GM23338 (cell line): ENCODE data around the gene CDKAL1. TPM values are rescaled to one million over a fixed set of nuclear protein-coding genes. Genes with fewer than 3 reads are reported as not detected.
"Not testable (repeated sequence)": the region's sequence is repeated elsewhere in the genome, so short reads cannot be mapped to it uniquely, and the experiment has no call there.

ENCODE experiments used
- ATAC-seq: fragments of 200-7000 bp; cut with Tn5 transposase; 3 replicates; pipeline ENCODE4 v1.9.1; 2020
- DNase-seq: peaks from one replicate; pipeline ENCODE4 v3.0.0-alpha.2; 2015; ENCODE audit warnings: low spot score
- H2AFZ ChIP-seq: fragments of 200-600 bp; sonication (generic); 2 replicates; pipeline ENCODE4 v1.8.0; 2016; ENCODE audit warnings: antibody characterized with exemption, mild to moderate bottlenecking, moderate library complexity
- H3F3A ChIP-seq: fragments of 200-600 bp; sonication (generic); replicated peaks from 2 replicates; pipeline ENCODE4 v1.8.0; 2017; ENCODE audit warnings: antibody characterized with exemption, mixed run types, low read depth
- H3K27ac ChIP-seq: fragments of 200-600 bp; sonication (generic); 2 replicates; pipeline ENCODE4 v1.6.1; 2016; ENCODE audit warnings: low read depth
- H3K27me3 ChIP-seq: fragments of 200-600 bp; sonication (generic); 2 replicates; pipeline ENCODE4 v1.8.0; 2016; ENCODE audit warnings: mild to moderate bottlenecking, mixed run types, moderate library complexity; ENCODE audit not compliant: insufficient read depth
- H3K36me3 ChIP-seq: fragments of 200-600 bp; sonication (generic); 2 replicates; pipeline ENCODE4 v1.8.0; 2016; ENCODE audit warnings: mild to moderate bottlenecking; ENCODE audit not compliant: insufficient read depth
- H3K4me1 ChIP-seq: fragments of 200-600 bp; sonication (generic); 2 replicates; pipeline ENCODE4 v1.8.0; 2016; ENCODE audit warnings: mild to moderate bottlenecking, moderate library complexity; ENCODE audit not compliant: insufficient read depth
- H3K4me2 ChIP-seq: fragments of 200-600 bp; sonication (generic); 2 replicates; pipeline ENCODE4 v1.7.1; 2017; ENCODE audit warnings: mixed run types
- H3K4me3 ChIP-seq: fragments of 200-600 bp; sonication (generic); 2 replicates; pipeline ENCODE4 v1.6.1; 2016; ENCODE audit warnings: mixed run types
- H3K79me2 ChIP-seq: fragments of 200-600 bp; sonication (generic); replicated peaks from 2 replicates; pipeline ENCODE4 v1.8.0; 2017; ENCODE audit warnings: mild to moderate bottlenecking; ENCODE audit not compliant: insufficient read depth
- H3K9me2 ChIP-seq: fragments of 200-600 bp; sonication (generic); 2 replicates; pipeline ENCODE4 v1.8.0; 2017; ENCODE audit not compliant: insufficient read depth
- H4K20me1 ChIP-seq: fragments of 200-600 bp; sonication (generic); replicated peaks from 2 replicates; pipeline ENCODE4 v1.8.0; 2017; ENCODE audit warnings: mild to moderate bottlenecking; ENCODE audit not compliant: insufficient read depth
- H3K27ac Mint-ChIP-seq: 2 replicates; pipeline ENCODE4 v1.8.0; 2020; ENCODE audit warnings: inconsistent platforms, mild to moderate bottlenecking, moderate library complexity, mixed read lengths
- H3K27me3 Mint-ChIP-seq: 3 replicates; pipeline ENCODE4 v1.8.0; 2022; ENCODE audit warnings: low read depth, mild to moderate bottlenecking, moderate library complexity, mixed read lengths, inconsistent platforms; ENCODE audit not compliant: insufficient read depth, poor library complexity
- H3K36me3 Mint-ChIP-seq: 3 replicates; pipeline ENCODE4 v1.8.0; 2021; ENCODE audit warnings: low read depth, mild to moderate bottlenecking, inconsistent platforms, moderate library complexity, mixed read lengths
- H3K4me1 Mint-ChIP-seq: 3 replicates; pipeline ENCODE4 v1.8.0; 2020; ENCODE audit warnings: mild to moderate bottlenecking, inconsistent platforms, mixed read lengths
- H3K4me3 Mint-ChIP-seq: 3 replicates; pipeline ENCODE4 v1.8.0; 2021; ENCODE audit warnings: moderate library complexity, mild to moderate bottlenecking, inconsistent platforms, mixed read lengths
- H3K9me3 Mint-ChIP-seq: 3 replicates; pipeline ENCODE4 v1.8.0; 2020; ENCODE audit warnings: moderate library complexity, mild to moderate bottlenecking, inconsistent platforms, mixed read lengths
- POLR2AphosphoS5 ChIP-seq: IDR thresholded peaks from 2 replicates; pipeline ENCODE4 v1.6.1; 2016; ENCODE audit warnings: antibody characterized with exemption, low read depth
- STAT1 ChIP-seq: IDR thresholded peaks from one replicate; pipeline ENCODE4 v1.6.1; 2016; ENCODE audit warnings: antibody characterized with exemption; ENCODE audit not compliant: unreplicated experiment
- ZNF114 ChIP-seq: fragments of 250-450 bp; sonication (Bioruptor Pico); IDR thresholded peaks from 2 replicates; pipeline ENCODE4 v1.5.0; 2020; ENCODE audit warnings: mild to moderate bottlenecking, moderate library complexity
- polyA plus RNA-seq: library from polyadenylated mRNA; unstranded; fragments of >200 nt; fragmentation: Nextera tagmentation; extraction: Ambion mirVana; gene quantifications from 2 replicates; pipeline ENCODE4 v1.2.1, GENCODE V29; 2016
- total RNA-seq: library from RNA; depleted of rRNA; stranded (reverse); fragments of >200 nt; shearing (Covaris generic); gene quantifications from 2 replicates; pipeline ENCODE4 v1.2.3, GENCODE V29; 2014
- TF ChIP-seq, protein P1 (sequence below): IDR thresholded peaks from 2 replicates; pipeline ENCODE4 v1.6.1; 2016; ENCODE audit warnings: antibody characterized with exemption
- TF ChIP-seq, protein P2 (sequence below): IDR thresholded peaks from one replicate; pipeline ENCODE4 v1.6.1; 2018; ENCODE audit warnings: antibody characterized with exemption; ENCODE audit not compliant: unreplicated experiment

Gene CDKAL1
- total and polyA plus RNA-seq, 2 experiments from 2014 or later = 17.8 to 35.0 TPM

DNA sequence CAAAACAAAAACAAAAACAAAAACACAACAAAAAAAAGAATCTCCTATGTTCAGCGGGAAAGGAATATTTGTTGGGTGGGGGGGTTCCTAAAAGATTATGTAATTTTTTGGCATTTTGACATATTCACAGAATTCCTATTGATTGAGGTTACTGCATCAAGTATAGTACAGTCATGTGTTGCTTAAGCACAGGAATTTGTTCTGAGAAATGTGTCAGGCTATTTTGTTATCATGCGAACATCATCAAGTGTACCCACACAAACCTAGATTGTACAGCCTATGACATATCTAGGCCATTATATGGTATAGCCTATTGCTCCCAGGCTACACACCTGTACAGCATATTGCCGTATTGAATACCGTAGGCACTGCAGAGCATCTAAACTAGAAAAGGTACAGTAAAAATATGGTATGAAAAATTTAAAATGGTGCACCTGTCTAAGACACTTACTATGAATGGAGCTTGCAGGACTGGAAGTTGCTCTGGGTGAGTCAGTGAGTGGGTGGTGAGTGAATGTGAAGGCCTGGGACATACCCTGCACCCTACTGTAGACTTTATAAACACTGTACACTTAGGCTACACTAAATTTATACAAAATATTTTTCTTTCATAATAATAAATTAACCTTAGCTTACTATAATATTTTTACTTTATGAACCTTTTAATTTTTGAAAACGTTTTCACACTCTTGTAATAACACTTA is 110.6 kb downstream of the CDKAL1 start:
- H2AFZ ChIP-seq = no peak overlapping the region
- no peak overlapping the region for H3K4me3 ChIP-seq
- no peaks in the 10 kb centered on the region for H3F3A ChIP-seq
- Mint-ChIP-seq H3K9me3 (no peaks in the 10 kb centered on the region), H3K27ac (no peak overlapping the region), H3K36me3 (peaks cover 5% of the 10 kb centered on the region; the same call in 1 of the 3 replicates), H3K4me1 (peaks cover 21% of the 10 kb centered on the region), H3K27me3 (no peaks in the 10 kb centered on the region), H3K4me3 (no peak overlapping the region)
- H3K9me2 ChIP-seq = no peaks in the 10 kb centered on the region
- ATAC-seq (no peak), DNase-seq (no peak)
- no peaks in the 10 kb centered on the region for H3K36me3 ChIP-seq
- H3K4me1 ChIP-seq = peaks cover 16% of the 10 kb centered on the region; the same call in 1 of the 2 replicates
- TF ChIP-seq, protein P1, sequence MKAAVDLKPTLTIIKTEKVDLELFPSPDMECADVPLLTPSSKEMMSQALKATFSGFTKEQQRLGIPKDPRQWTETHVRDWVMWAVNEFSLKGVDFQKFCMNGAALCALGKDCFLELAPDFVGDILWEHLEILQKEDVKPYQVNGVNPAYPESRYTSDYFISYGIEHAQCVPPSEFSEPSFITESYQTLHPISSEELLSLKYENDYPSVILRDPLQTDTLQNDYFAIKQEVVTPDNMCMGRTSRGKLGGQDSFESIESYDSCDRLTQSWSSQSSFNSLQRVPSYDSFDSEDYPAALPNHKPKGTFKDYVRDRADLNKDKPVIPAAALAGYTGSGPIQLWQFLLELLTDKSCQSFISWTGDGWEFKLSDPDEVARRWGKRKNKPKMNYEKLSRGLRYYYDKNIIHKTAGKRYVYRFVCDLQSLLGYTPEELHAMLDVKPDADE = no peak
- TF ChIP-seq STAT1 (no peak), ZNF114 (CRISPR knock-in tag) (no peak), POLR2AphosphoS5 (no peak)
- TF ChIP-seq, protein P2, sequence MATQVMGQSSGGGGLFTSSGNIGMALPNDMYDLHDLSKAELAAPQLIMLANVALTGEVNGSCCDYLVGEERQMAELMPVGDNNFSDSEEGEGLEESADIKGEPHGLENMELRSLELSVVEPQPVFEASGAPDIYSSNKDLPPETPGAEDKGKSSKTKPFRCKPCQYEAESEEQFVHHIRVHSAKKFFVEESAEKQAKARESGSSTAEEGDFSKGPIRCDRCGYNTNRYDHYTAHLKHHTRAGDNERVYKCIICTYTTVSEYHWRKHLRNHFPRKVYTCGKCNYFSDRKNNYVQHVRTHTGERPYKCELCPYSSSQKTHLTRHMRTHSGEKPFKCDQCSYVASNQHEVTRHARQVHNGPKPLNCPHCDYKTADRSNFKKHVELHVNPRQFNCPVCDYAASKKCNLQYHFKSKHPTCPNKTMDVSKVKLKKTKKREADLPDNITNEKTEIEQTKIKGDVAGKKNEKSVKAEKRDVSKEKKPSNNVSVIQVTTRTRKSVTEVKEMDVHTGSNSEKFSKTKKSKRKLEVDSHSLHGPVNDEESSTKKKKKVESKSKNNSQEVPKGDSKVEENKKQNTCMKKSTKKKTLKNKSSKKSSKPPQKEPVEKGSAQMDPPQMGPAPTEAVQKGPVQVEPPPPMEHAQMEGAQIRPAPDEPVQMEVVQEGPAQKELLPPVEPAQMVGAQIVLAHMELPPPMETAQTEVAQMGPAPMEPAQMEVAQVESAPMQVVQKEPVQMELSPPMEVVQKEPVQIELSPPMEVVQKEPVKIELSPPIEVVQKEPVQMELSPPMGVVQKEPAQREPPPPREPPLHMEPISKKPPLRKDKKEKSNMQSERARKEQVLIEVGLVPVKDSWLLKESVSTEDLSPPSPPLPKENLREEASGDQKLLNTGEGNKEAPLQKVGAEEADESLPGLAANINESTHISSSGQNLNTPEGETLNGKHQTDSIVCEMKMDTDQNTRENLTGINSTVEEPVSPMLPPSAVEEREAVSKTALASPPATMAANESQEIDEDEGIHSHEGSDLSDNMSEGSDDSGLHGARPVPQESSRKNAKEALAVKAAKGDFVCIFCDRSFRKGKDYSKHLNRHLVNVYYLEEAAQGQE = no peak
- no peak overlapping the region for H3K27ac ChIP-seq
- no peaks in the 10 kb centered on the region for H4K20me1 ChIP-seq
- H3K79me2 ChIP-seq = no peaks in the 10 kb centered on the region; the same call in 1 of the 2 replicates
- no peak overlapping the region for H3K4me2 ChIP-seq
- H3K27me3 ChIP-seq = no peaks in the 10 kb centered on the region

DNA sequence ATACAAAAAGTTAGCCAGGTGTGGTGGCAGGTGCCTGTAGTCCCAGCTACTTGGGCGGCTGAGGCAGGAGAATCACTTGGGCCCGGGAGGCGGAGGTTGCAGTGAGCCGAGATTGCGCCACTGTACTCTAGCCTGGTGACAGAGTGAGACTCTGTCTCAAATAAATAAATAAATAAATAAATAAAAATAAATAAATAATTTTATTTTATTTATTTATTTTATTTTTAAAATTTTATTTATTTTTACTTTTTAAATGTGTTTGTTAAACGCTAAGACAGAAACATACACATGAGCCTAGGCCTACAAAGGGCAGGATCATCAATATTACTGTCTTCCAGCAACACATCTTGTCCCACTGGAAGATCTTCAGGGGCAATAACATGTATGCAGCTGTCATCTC is 111.3 kb downstream of the CDKAL1 start:
- H3K27me3 Mint-ChIP-seq = not testable (repeated sequence)

More for the DNA sequence above, 111.3 kb downstream of the CDKAL1 start:
- not testable (repeated sequence) for H3K9me3 Mint-ChIP-seq, H3K4me3 Mint-ChIP-seq, H3K4me1 ChIP-seq, H3K27ac ChIP-seq, DNase-seq, H3K27ac Mint-ChIP-seq, H3K36me3 ChIP-seq, H3K27me3 ChIP-seq, H3K79me2 ChIP-seq, H3K36me3 Mint-ChIP-seq, H3F3A ChIP-seq, H3K4me3 ChIP-seq, H3K9me2 ChIP-seq, H3K4me2 ChIP-seq, H2AFZ ChIP-seq, H4K20me1 ChIP-seq, ATAC-seq
- H3K4me1 Mint-ChIP-seq = peaks cover 13% of the 10 kb centered on the region; the same call in 2 of the 3 replicates
